ENCODE results near the gene ST6GALNAC5.

Gene ST6GALNAC5

DNA sequence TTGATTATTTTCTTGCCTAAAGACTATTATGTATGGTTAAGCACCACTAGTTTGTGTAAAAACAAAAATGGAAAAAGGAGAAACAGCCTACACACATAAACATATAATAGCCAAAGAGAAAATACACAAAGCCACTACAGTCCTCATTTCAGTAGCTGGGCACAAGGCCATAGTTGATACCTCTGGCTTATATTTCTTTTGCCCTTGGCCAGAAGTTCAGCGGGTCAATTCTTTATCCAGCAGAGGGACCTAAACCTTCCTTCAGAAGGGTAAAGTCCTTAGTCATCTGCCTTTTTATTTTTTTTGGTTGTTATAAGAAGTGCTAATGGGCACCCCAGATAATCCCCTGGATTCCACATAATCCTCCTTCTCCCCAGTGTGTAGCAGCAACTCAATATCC lies 217.8 kb downstream of the ST6GALNAC5 start:
- no peak overlapping the region for H3K4me3 ChIP-seq (ENCODE audit: low read length, poor library complexity, severe bottlenecking)
- H3K9me3 ChIP-seq (ENCODE audit: insufficient read depth, low read depth, low read length), result no peaks in the 10 kb centered on the region
- H3K4me1 ChIP-seq (ENCODE audit: insufficient read depth, low read length, poor library complexity, severe bottlenecking), result no peaks in the 10 kb centered on the region
- H3K9ac ChIP-seq (ENCODE audit: low read depth, low read length, poor library complexity, severe bottlenecking), result no peak overlapping the region
- H4K20me1 ChIP-seq (ENCODE audit: insufficient read depth, low read length, poor library complexity, severe bottlenecking), result no peaks in the 10 kb centered on the region
- H3K27me3 ChIP-seq (ENCODE audit: insufficient read depth, low read length, poor library complexity, severe bottlenecking), result no peaks in the 10 kb centered on the region
- H3K9me2 ChIP-seq (replicated peaks; ENCODE audit: low read depth, low read length), result no peaks in the 10 kb centered on the region
- no peak overlapping the region for H2AFZ ChIP-seq (ENCODE audit: low read length)
- no peaks in the 10 kb centered on the region for H3F3A ChIP-seq (ENCODE audit: low read depth)
- TF ChIP-seq, protein P1, sequence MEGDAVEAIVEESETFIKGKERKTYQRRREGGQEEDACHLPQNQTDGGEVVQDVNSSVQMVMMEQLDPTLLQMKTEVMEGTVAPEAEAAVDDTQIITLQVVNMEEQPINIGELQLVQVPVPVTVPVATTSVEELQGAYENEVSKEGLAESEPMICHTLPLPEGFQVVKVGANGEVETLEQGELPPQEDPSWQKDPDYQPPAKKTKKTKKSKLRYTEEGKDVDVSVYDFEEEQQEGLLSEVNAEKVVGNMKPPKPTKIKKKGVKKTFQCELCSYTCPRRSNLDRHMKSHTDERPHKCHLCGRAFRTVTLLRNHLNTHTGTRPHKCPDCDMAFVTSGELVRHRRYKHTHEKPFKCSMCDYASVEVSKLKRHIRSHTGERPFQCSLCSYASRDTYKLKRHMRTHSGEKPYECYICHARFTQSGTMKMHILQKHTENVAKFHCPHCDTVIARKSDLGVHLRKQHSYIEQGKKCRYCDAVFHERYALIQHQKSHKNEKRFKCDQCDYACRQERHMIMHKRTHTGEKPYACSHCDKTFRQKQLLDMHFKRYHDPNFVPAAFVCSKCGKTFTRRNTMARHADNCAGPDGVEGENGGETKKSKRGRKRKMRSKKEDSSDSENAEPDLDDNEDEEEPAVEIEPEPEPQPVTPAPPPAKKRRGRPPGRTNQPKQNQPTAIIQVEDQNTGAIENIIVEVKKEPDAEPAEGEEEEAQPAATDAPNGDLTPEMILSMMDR (conservative IDR thresholded peaks at IDR 0.05; ENCODE audit: low read length), result no peak
- no peak for TF ChIP-seq EZH2phosphoT487 (IDR thresholded peaks at IDR 0.05; ENCODE audit: borderline replicate concordance)
- H3K36me3 ChIP-seq (ENCODE audit: insufficient read depth, low read length), result no peaks in the 10 kb centered on the region
- no peak overlapping the region for H3K4me2 ChIP-seq (ENCODE audit: low read depth, low read length, poor library complexity, severe bottlenecking)
- no peaks in the 10 kb centered on the region for H3K79me2 ChIP-seq (ENCODE audit: insufficient read depth, low read length)

DNA sequence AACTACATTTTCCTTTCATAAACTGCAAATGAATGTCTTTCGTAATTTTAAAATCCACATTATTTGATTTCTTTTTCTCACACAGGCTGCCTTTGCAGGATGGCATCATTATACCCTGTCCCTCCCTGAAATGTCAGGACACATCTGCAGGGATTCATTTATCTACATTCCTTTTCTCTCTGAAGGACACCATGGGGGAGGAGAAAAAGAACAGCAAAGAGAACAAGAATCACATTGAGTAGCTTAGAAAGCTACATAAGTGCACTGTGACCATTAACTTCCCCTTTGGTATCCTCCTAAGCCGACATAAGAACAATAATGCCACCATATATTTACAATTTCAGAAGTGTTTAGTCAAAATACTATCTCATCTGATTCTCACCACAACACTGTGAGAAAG lies 222.5 kb downstream of the ST6GALNAC5 start:
- Histone ChIP-seq H3K79me2 (ENCODE audit: insufficient read depth, low read length) (no peaks in the 10 kb centered on the region), H3K4me2 (ENCODE audit: low read depth, low read length, poor library complexity, severe bottlenecking) (no peak overlapping the region), H3K4me3 (ENCODE audit: low read length, poor library complexity, severe bottlenecking) (no peak overlapping the region), H3K9ac (ENCODE audit: low read depth, low read length, poor library complexity, severe bottlenecking) (no peak overlapping the region), H3K27me3 (ENCODE audit: insufficient read depth, low read length, poor library complexity, severe bottlenecking) (no peaks in the 10 kb centered on the region), H4K20me1 (ENCODE audit: insufficient read depth, low read length, poor library complexity, severe bottlenecking) (no peaks in the 10 kb centered on the region), H3K36me3 (ENCODE audit: insufficient read depth, low read length) (no peaks in the 10 kb centered on the region), H3K4me1 (ENCODE audit: insufficient read depth, low read length, poor library complexity, severe bottlenecking) (no peaks in the 10 kb centered on the region), H3K9me2 (replicated peaks; ENCODE audit: low read depth, low read length) (no peaks in the 10 kb centered on the region), H2AFZ (ENCODE audit: low read length) (no peak overlapping the region), H3K9me3 (ENCODE audit: insufficient read depth, low read depth, low read length) (no peaks in the 10 kb centered on the region), H3F3A (ENCODE audit: low read depth) (no peaks in the 10 kb centered on the region)
- TF ChIP-seq, protein P1 (conservative IDR thresholded peaks at IDR 0.05; ENCODE audit: low read length), result no peak
- TF ChIP-seq EZH2phosphoT487 (IDR thresholded peaks at IDR 0.05; ENCODE audit: borderline replicate concordance), result no peak

DNA sequence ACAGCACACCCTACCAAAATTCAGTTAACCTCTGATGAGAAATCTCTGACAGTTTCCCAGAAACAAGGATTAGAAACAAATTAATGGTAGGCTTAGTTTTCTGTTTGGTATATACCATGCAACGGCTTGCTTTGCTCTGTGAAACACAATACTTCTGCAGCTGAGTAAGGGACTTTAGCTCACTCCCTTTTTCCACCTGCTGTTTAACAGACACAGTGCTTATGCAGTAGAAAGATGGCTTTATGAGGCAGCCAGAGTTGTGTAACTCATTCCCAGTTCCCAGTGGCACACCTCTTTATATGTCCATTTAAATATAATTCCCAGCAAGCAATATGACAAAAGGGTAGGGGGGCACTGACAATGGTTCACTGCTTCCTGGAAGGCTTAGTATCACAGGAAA lies 228.0 kb downstream of the ST6GALNAC5 start:
- no peak for TF ChIP-seq EZH2phosphoT487 (IDR thresholded peaks at IDR 0.05; ENCODE audit: borderline replicate concordance)
- TF ChIP-seq, protein P1 (conservative IDR thresholded peaks at IDR 0.05; ENCODE audit: low read length), result no peak
- Histone ChIP-seq H2AFZ (ENCODE audit: low read length) (no peak overlapping the region), H3K9me3 (ENCODE audit: insufficient read depth, low read depth, low read length) (no peaks in the 10 kb centered on the region), H3F3A (ENCODE audit: low read depth) (no peaks in the 10 kb centered on the region), H3K4me2 (ENCODE audit: low read depth, low read length, poor library complexity, severe bottlenecking) (no peak overlapping the region), H3K9ac (ENCODE audit: low read depth, low read length, poor library complexity, severe bottlenecking) (no peak overlapping the region), H3K4me1 (ENCODE audit: insufficient read depth, low read length, poor library complexity, severe bottlenecking) (no peaks in the 10 kb centered on the region), H3K4me3 (ENCODE audit: low read length, poor library complexity, severe bottlenecking) (no peak overlapping the region), H3K9me2 (replicated peaks; ENCODE audit: low read depth, low read length) (no peaks in the 10 kb centered on the region), H4K20me1 (ENCODE audit: insufficient read depth, low read length, poor library complexity, severe bottlenecking) (no peaks in the 10 kb centered on the region), H3K27me3 (ENCODE audit: insufficient read depth, low read length, poor library complexity, severe bottlenecking) (no peaks in the 10 kb centered on the region), H3K36me3 (ENCODE audit: insufficient read depth, low read length) (no peaks in the 10 kb centered on the region), H3K79me2 (ENCODE audit: insufficient read depth, low read length) (no peaks in the 10 kb centered on the region)
